ENCODE results near the gene TEAD2.
"Not testable (repeated sequence)": the region's sequence is repeated elsewhere in the genome, so short reads cannot be mapped to it uniquely, and the experiment has no call there.

TEAD2 gene

GRCh38 chr19:49336482-49337266 is 25.5 kb downstream of the TEAD2 start:
- Histone ChIP-seq H3K36me3 (ENCODE audit: control insufficient read depth in 4 of 4, insufficient read depth in 4 of 4, low read length in 3 of 4) (peaks cover 2 to 33% (median 24%) of the 10 kb centered on the region in 4 experiments), H3K27ac (ENCODE audit: insufficient read depth in 1 of 2, low read depth in 1 of 2, low read length in 2 of 2, poor library complexity in 1 of 2, severe bottlenecking in 2 of 2) (peak overlapping the region in 1 of 2 experiments; percentile 54), H3K27me3 (replicated peaks in 2 of 5; ENCODE audit: control insufficient read depth in 4 of 5, insufficient read depth in 5 of 5, low read length in 4 of 5) (no peaks in the 10 kb centered on the region), H3K4me1 (ENCODE audit: control extremely low read depth in 1 of 4, control insufficient read depth in 4 of 4, insufficient read depth in 4 of 4, low read length in 3 of 4) (peaks cover 2 to 64% (median 49%) of the 10 kb centered on the region in 4 experiments), H3K9me3 (ENCODE audit: control extremely low read depth in 1 of 5, control insufficient read depth in 4 of 5, insufficient read depth in 2 of 5, low read depth in 1 of 5, low read length in 4 of 5) (no peaks in the 10 kb centered on the region), H3K4me3 (ENCODE audit: control insufficient read depth in 1 of 7, extremely low read depth in 1 of 7, insufficient read depth in 4 of 7, low read depth in 2 of 7, low read length in 6 of 7) (peak overlapping the region in 2 of 7 experiments; percentile 32 to 38)
- CTCF ChIA-PET: interaction anchor here (0.8 kb wide), 1 partner anchor 13 kb away, joined by 3 read pairs; no protein-coding TSS in a partner anchor
- POLR2A ChIA-PET: no interaction called here
- WGBS (ENCODE audit: insufficient coverage): 94% methylated on average over 6 of the region's 10 CpGs
- no peak for DNase-seq

GRCh38 chr19:49335784-49336481 is 26.3 kb downstream of the TEAD2 start:
- DNase-seq: peak in 1 of 3 donors; percentile 53
- Histone ChIP-seq H3K9me3 (ENCODE audit: control extremely low read depth in 1 of 5, control insufficient read depth in 4 of 5, insufficient read depth in 2 of 5, low read depth in 1 of 5, low read length in 4 of 5) (no peaks in the 10 kb centered on the region), H3K27ac (ENCODE audit: insufficient read depth in 1 of 2, low read depth in 1 of 2, low read length in 2 of 2, poor library complexity in 1 of 2, severe bottlenecking in 2 of 2) (peak overlapping the region; percentile 69 to 88), H3K36me3 (ENCODE audit: control insufficient read depth in 4 of 4, insufficient read depth in 4 of 4, low read length in 3 of 4) (peaks cover 2 to 33% (median 22%) of the 10 kb centered on the region in 4 experiments), H3K4me1 (ENCODE audit: control extremely low read depth in 1 of 4, control insufficient read depth in 4 of 4, insufficient read depth in 4 of 4, low read length in 3 of 4) (peaks cover 2 to 64% (median 49%) of the 10 kb centered on the region in 4 experiments), H3K4me3 (ENCODE audit: control insufficient read depth in 1 of 7, extremely low read depth in 1 of 7, insufficient read depth in 4 of 7, low read depth in 2 of 7, low read length in 6 of 7) (peak overlapping the region; percentile 32 to 88 (median 78)), H3K27me3 (replicated peaks in 2 of 5; ENCODE audit: control insufficient read depth in 4 of 5, insufficient read depth in 5 of 5, low read length in 4 of 5) (no peaks in the 10 kb centered on the region)
- POLR2A ChIA-PET: no interaction called here
- CTCF ChIA-PET: interaction anchor here (0.8 to 1.1 kb wide), 2 partner anchors 8 to 14 kb away, joined by 3 to 5 read pairs; no protein-coding TSS in a partner anchor
- WGBS (ENCODE audit: insufficient coverage): 54% methylated on average over 10 of the region's 14 CpGs

GRCh38 chr19:49335071-49335783 is 27.0 kb downstream of the TEAD2 start, which contains the start of gene CD37:
TSS of gene CD37 (plus strand) at chr19:49335406. CDS start at chr19:49335541, 135 bp downstream.
- peak; percentile 49 to 86 (median 77) for DNase-seq
- Histone ChIP-seq H3K36me3 (ENCODE audit: control insufficient read depth in 4 of 4, insufficient read depth in 4 of 4, low read length in 3 of 4) (peaks cover 2 to 31% (median 20%) of the 10 kb centered on the region in 4 experiments), H3K9me3 (ENCODE audit: control extremely low read depth in 1 of 5, control insufficient read depth in 4 of 5, insufficient read depth in 2 of 5, low read depth in 1 of 5, low read length in 4 of 5) (no peaks in the 10 kb centered on the region), H3K27ac (ENCODE audit: insufficient read depth in 1 of 2, low read depth in 1 of 2, low read length in 2 of 2, poor library complexity in 1 of 2, severe bottlenecking in 2 of 2) (peak within 1 kb of the TSS; percentile 69 to 88), H3K4me3 (ENCODE audit: control insufficient read depth in 1 of 7, extremely low read depth in 1 of 7, insufficient read depth in 4 of 7, low read depth in 2 of 7, low read length in 6 of 7) (peak within 1 kb of the TSS; percentile 32 to 88 (median 78)), H3K4me1 (ENCODE audit: control extremely low read depth in 1 of 4, control insufficient read depth in 4 of 4, insufficient read depth in 4 of 4, low read length in 3 of 4) (peaks cover 2 to 59% (median 47%) of the 10 kb centered on the region in 4 experiments), H3K27me3 (replicated peaks in 2 of 5; ENCODE audit: control insufficient read depth in 4 of 5, insufficient read depth in 5 of 5, low read length in 4 of 5) (no peaks in the 10 kb centered on the region)
- ChIA-PET CTCF (interaction anchor here (1.1 to 2.3 kb wide), 2 partner anchors 9 to 10 kb away, joined by 5 read pairs; partner anchors contain the start of gene SLC6A16), POLR2A (interaction anchor here (0.6 kb wide), 1 partner anchor 117 kb away, joined by 5 read pairs; the partner anchor contains the start of gene ALDH16A1)
- 0% methylated on average over 8 of the region's 13 CpGs for WGBS (ENCODE audit: insufficient coverage)

- ChIA-PET POLR2A (no interaction called here), CTCF (interaction anchor here (1.0 to 2.3 kb wide), 3 partner anchors 9 to 29 kb away, joined by 3 to 5 read pairs (median 4); partner anchors contain the start of gene SLC6A16)
- H3K36me3 ChIP-seq (ENCODE audit: control insufficient read depth in 4 of 4, insufficient read depth in 4 of 4, low read length in 3 of 4): peaks cover 2 to 21% (median 15%) of the 10 kb centered on the region in 4 experiments
- peak overlapping the region in 4 of 7 experiments; percentile 48 to 88 (median 54) for H3K4me3 ChIP-seq (ENCODE audit: control insufficient read depth in 1 of 7, extremely low read depth in 1 of 7, insufficient read depth in 4 of 7, low read depth in 2 of 7, low read length in 6 of 7)
- peak overlapping the region in 1 of 2 experiments; percentile 88 for H3K27ac ChIP-seq (ENCODE audit: insufficient read depth in 1 of 2, low read depth in 1 of 2, low read length in 2 of 2, poor library complexity in 1 of 2, severe bottlenecking in 2 of 2)
- no peaks in the 10 kb centered on the region for H3K27me3 ChIP-seq (replicated peaks in 2 of 5; ENCODE audit: control insufficient read depth in 4 of 5, insufficient read depth in 5 of 5, low read length in 4 of 5)
- no peaks in the 10 kb centered on the region for H3K9me3 ChIP-seq (ENCODE audit: control extremely low read depth in 1 of 5, control insufficient read depth in 4 of 5, insufficient read depth in 2 of 5, low read depth in 1 of 5, low read length in 4 of 5)
- WGBS (ENCODE audit: insufficient coverage): 11% methylated on average over 5 of the region's 8 CpGs
- peak; percentile 34 to 62 (median 49) for DNase-seq
- H3K4me1 ChIP-seq (ENCODE audit: control extremely low read depth in 1 of 4, control insufficient read depth in 4 of 4, insufficient read depth in 4 of 4, low read length in 3 of 4): peaks cover 2 to 53% (median 41%) of the 10 kb centered on the region in 4 experiments
These were observed 28.4 kb downstream of the TEAD2 start for GRCh38 chr19:49333811-49334288.

- Histone ChIP-seq H3K4me3 (ENCODE audit: control insufficient read depth in 1 of 7, extremely low read depth in 1 of 7, insufficient read depth in 4 of 7, low read depth in 2 of 7, low read length in 6 of 7) (peak overlapping the region in 4 of 7 experiments; percentile 48 to 88 (median 54)), H3K9me3 (ENCODE audit: control extremely low read depth in 1 of 5, control insufficient read depth in 4 of 5, insufficient read depth in 2 of 5, low read depth in 1 of 5, low read length in 4 of 5) (no peaks in the 10 kb centered on the region), H3K27ac (ENCODE audit: insufficient read depth in 1 of 2, low read depth in 1 of 2, low read length in 2 of 2, poor library complexity in 1 of 2, severe bottlenecking in 2 of 2) (peak overlapping the region in 1 of 2 experiments; percentile 88), H3K4me1 (ENCODE audit: control extremely low read depth in 1 of 4, control insufficient read depth in 4 of 4, insufficient read depth in 4 of 4, low read length in 3 of 4) (peaks cover 2 to 53% (median 41%) of the 10 kb centered on the region in 4 experiments), H3K27me3 (replicated peaks in 2 of 5; ENCODE audit: control insufficient read depth in 4 of 5, insufficient read depth in 5 of 5, low read length in 4 of 5) (no peaks in the 10 kb centered on the region), H3K36me3 (ENCODE audit: control insufficient read depth in 4 of 4, insufficient read depth in 4 of 4, low read length in 3 of 4) (peaks cover under 1 to 18% (median 12%) of the 10 kb centered on the region in 4 experiments)
- POLR2A ChIA-PET: no interaction called here
- CTCF ChIA-PET: interaction anchor here (0.5 to 2.3 kb wide), 4 partner anchors 8 to 298 kb away, joined by 3 to 5 read pairs (median 4); partner anchors contain the start of gene SLC6A16
- 43% methylated on average over 2 of the region's 3 CpGs for WGBS (ENCODE audit: insufficient coverage)
- peak in 2 of 3 donors; percentile 51 to 52 for DNase-seq
These were observed 28.8 kb downstream of the TEAD2 start for GRCh38 chr19:49333418-49333805.

GRCh38 chr19:49332691-49333417 is 29.4 kb downstream of the TEAD2 start:
- peaks cover 2 to 53% (median 41%) of the 10 kb centered on the region in 4 experiments for H3K4me1 ChIP-seq (ENCODE audit: control extremely low read depth in 1 of 4, control insufficient read depth in 4 of 4, insufficient read depth in 4 of 4, low read length in 3 of 4)
- H3K9me3 ChIP-seq (ENCODE audit: control extremely low read depth in 1 of 5, control insufficient read depth in 4 of 5, insufficient read depth in 2 of 5, low read depth in 1 of 5, low read length in 4 of 5); DNase-seq; H3K27me3 ChIP-seq (replicated peaks in 2 of 5; ENCODE audit: control insufficient read depth in 4 of 5, insufficient read depth in 5 of 5, low read length in 4 of 5); POLR2A ChIA-PET: not testable (repeated sequence)
- CTCF ChIA-PET: interaction anchor here (0.5 to 2.3 kb wide), 3 partner anchors 8 to 299 kb away, joined by 3 to 5 read pairs (median 3); partner anchors contain the start of gene SLC6A16
- 94% methylated on average over 12 of the region's 13 CpGs for WGBS (ENCODE audit: insufficient coverage)
- H3K4me3 ChIP-seq (ENCODE audit: control insufficient read depth in 1 of 7, extremely low read depth in 1 of 7, insufficient read depth in 4 of 7, low read depth in 2 of 7, low read length in 6 of 7): peak overlapping the region in 2 of 7 experiments; percentile 59 to 88
- H3K36me3 ChIP-seq (ENCODE audit: control insufficient read depth in 4 of 4, insufficient read depth in 4 of 4, low read length in 3 of 4): peaks cover 0 to 12% (median 7%) of the 10 kb centered on the region in 4 experiments
- H3K27ac ChIP-seq (ENCODE audit: insufficient read depth in 1 of 2, low read depth in 1 of 2, low read length in 2 of 2, poor library complexity in 1 of 2, severe bottlenecking in 2 of 2): peak overlapping the region in 1 of 2 experiments; percentile 88

Data from common myeloid progenitor, CD34-positive (primary cell).